ENCODE results near the gene PIP5KL1. TPM values are rescaled to one million over a fixed set of nuclear protein-coding genes. Genes with fewer than 3 reads are reported as not detected.

Gene PIP5KL1
- total RNA-seq, 1 experiment from 2014 or later: 0.94 TPM

GRCh38 chr9:127876764-127877562 is 53.6 kb downstream of the PIP5KL1 start:
- peaks cover 1% of the 10 kb centered on the region; the same call in 1 of the 2 replicates for H3K27me3 ChIP-seq (ENCODE audit: control insufficient read depth, insufficient read depth, low read length)
- peak overlapping the region; percentile 67 for H3K4me3 ChIP-seq (ENCODE audit: insufficient read depth, low read depth, low read length)
- H3K36me3 ChIP-seq (replicated peaks; ENCODE audit: control insufficient read depth, insufficient read depth, low read length): no peaks in the 10 kb centered on the region
- peak; percentile 74 for DNase-seq

- DNase-seq: no peak
- peaks cover 1% of the 10 kb centered on the region; the same call in 1 of the 2 replicates for H3K27me3 ChIP-seq (ENCODE audit: control insufficient read depth, insufficient read depth, low read length)
- H3K36me3 ChIP-seq (replicated peaks; ENCODE audit: control insufficient read depth, insufficient read depth, low read length): no peaks in the 10 kb centered on the region
- H3K4me3 ChIP-seq (ENCODE audit: insufficient read depth, low read depth, low read length): no peak overlapping the region
Measured at GRCh38 chr9:127876026-127876763, 54.4 kb downstream of the PIP5KL1 start.

DNA sequence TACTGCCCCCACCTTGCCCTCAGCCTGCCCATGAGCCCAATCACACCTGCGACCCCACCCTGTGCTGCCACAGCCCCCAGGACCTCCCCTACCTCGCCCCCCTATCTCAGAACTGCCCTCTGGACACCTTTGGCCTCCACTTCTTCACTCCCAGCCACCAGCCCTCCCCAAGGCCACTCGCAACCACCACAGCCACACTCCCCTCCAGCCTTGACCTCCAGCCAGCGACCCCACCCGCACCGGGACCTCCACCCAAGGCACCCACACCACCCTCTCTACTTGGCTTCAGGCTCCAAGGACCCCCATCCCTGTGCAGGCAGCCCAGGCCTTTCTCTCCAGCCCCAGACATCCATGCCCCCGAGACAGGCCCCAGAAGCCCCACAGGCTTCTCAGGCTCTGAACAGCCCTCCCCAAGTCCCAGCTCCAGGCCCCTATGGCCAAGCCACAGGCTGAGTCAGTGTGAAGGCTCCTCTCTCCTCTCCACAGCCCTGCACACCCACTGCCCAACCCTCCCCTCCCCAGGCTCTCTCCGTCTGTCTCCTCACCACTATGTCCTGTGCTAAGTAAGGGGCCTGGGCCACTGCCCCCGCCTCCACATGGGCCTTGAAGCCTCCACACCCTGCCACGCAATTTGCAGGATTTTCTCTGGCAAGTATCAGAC is 55.1 kb downstream of the PIP5KL1 start:
- Histone ChIP-seq H3K27me3 (ENCODE audit: control insufficient read depth, insufficient read depth, low read length) (peaks cover 1% of the 10 kb centered on the region; the same call in 1 of the 2 replicates), H3K4me3 (ENCODE audit: insufficient read depth, low read depth, low read length) (no peak overlapping the region), H3K36me3 (replicated peaks; ENCODE audit: control insufficient read depth, insufficient read depth, low read length) (no peaks in the 10 kb centered on the region)
- no peak for DNase-seq

DNA sequence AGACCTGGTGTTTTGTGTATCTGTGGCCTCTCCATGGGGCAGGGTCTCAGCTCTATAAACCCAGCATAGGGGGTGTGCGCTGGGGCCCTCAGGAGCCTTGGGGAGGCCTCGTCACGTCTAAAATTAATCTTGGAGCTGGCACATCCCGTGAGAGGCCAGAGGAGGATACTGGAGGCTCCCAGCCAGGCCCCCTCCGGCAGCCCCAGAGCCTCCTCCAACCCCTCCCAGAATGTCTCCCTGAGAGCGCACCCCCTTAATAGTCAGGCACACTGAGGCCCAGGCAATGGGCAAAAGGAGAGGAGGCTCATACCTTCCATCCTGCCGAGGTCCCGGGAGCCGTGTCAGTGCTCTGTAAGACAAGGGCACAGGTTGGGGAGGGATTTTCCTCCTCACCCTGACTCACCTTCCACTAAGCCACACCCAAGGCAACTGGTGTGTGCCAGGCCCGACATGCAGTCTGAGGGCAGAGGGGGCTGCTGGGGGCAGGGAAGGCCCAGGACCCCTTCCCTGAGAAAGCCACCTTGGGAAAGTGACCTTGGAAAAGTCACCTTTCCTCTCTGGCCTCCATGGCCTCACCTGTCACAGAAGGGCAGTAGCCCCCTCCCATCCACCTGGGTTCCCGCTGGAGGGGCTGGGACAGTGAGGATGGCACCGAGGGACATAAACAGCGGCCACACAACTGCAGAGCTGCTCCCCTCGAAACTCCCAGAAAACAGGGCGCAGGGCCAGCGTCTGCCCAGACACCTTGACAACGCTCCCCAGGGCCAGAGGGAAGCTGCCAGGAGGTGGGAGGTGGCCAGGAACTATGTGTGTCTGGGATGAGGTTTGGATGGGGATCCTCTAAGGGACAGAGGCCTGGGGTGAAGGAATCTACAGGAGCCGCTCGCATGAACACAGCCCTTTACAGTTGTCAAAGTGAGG is 56.0 kb downstream of the PIP5KL1 start:
- Histone ChIP-seq H3K4me3 (ENCODE audit: insufficient read depth, low read depth, low read length) (no peak overlapping the region), H3K36me3 (replicated peaks; ENCODE audit: control insufficient read depth, insufficient read depth, low read length) (no peaks in the 10 kb centered on the region), H3K27me3 (ENCODE audit: control insufficient read depth, insufficient read depth, low read length) (peaks cover 1% of the 10 kb centered on the region; the same call in 1 of the 2 replicates)
- no peak for DNase-seq

DNA sequence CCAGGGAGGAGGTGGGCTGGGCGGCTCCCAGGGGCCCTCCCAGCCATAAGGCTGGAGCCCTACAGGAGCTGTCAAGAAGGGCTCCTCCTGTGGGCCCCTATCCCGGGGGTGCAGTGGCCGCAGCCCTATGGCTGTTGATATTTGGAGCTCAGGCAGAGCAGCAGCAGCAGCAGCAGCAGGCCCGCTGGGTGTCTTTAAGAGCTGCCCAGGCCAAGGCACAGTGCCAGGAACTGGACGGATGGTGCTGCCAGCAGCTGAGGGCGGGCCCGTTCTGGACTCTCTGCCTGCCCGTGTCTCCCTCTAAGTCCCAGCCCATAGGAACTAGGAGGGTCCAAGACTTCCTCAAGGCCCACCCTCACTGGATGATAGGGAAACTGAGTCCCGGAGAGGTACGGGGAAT is 56.7 kb downstream of the PIP5KL1 start:
- Histone ChIP-seq H3K4me3 (ENCODE audit: insufficient read depth, low read depth, low read length) (no peak overlapping the region), H3K27me3 (ENCODE audit: control insufficient read depth, insufficient read depth, low read length) (peaks cover 1% of the 10 kb centered on the region; the same call in 1 of the 2 replicates), H3K36me3 (replicated peaks; ENCODE audit: control insufficient read depth, insufficient read depth, low read length) (no peaks in the 10 kb centered on the region)
- DNase-seq: no peak

DNA sequence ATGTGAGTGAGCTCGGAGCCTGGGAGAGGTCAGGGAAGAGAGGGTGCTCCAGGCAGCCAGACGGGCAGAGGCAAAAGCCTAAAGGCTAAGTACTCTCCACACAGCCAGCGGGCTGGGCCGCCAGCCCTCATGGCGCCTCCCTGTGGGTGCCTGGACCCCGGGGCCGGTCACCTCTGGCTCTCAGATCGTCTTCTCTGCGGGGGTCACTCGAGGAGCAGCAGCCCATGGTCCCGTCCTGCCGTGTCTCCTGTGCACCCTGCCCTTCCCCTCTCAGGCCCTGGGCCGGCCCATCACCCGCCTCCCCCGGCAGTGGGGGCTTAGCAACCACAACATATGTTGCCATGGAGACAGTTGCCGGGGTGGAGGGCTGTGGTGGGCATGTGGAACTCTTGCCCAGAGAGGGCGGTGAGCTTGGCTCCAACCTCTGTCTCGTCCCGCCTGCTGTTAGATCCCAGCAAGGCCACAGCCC is 57.3 kb downstream of the PIP5KL1 start:
- H3K4me3 ChIP-seq (ENCODE audit: insufficient read depth, low read depth, low read length): no peak overlapping the region
- peaks cover 1% of the 10 kb centered on the region; the same call in 1 of the 2 replicates for H3K27me3 ChIP-seq (ENCODE audit: control insufficient read depth, insufficient read depth, low read length)
- H3K36me3 ChIP-seq (replicated peaks; ENCODE audit: control insufficient read depth, insufficient read depth, low read length): no peaks in the 10 kb centered on the region
- peak; percentile 81 for DNase-seq

DNA sequence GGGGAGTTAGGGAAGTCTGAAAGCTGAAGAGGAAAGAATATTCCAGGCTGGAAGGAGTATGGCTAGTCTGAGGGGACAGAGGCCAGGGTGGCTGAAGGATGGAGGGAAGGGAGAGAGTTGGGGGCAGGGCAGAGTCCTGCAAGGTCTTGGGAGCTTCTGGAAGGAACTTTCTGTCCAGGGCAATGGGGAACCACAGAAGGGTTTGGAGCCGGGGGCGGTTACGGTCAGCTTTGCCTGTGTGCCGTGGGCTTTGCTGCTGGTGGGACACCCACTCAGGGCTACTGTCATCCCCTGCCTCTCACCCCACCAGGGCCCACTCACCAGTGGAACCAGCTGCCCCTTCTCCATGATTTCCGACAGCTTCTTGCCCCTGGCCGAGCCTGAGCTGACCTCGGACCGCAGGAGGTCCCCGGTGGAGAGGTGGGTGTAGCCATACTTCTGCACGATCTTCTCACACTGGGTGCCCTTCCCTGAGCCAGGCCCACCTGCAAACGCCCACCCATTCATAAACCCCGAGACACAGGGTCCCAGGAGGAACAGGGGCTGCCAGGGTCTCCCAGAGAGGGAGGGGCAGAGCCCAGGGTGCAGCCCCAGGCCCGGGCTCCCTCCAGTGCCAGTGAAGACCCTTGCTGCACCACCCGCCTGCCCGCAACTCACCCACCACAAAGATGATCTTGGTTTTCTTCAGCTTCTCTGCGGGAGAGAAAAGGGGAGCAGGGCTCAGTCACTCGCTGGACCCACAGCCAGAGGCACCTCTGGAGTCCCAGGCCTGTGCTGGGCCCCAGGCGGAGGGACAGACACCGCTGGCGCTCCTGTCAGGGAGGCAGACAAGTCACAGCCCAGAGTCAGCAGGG is 58.0 kb downstream of the PIP5KL1 start:
- no peaks in the 10 kb centered on the region for H3K36me3 ChIP-seq (replicated peaks; ENCODE audit: control insufficient read depth, insufficient read depth, low read length)

GRCh38 chr9:127871531-127871930 is 59.0 kb downstream of the PIP5KL1 start:
- Histone ChIP-seq H3K4me3 (ENCODE audit: insufficient read depth, low read depth, low read length) (no peak overlapping the region), H3K27me3 (ENCODE audit: control insufficient read depth, insufficient read depth, low read length) (no peaks in the 10 kb centered on the region), H3K36me3 (replicated peaks; ENCODE audit: control insufficient read depth, insufficient read depth, low read length) (no peaks in the 10 kb centered on the region)
- no peak for DNase-seq

More for the DNA sequence above, 58.0 kb downstream of the PIP5KL1 start:
- no peak for DNase-seq
- Histone ChIP-seq H3K4me3 (ENCODE audit: insufficient read depth, low read depth, low read length) (no peak overlapping the region), H3K27me3 (ENCODE audit: control insufficient read depth, insufficient read depth, low read length) (no peaks in the 10 kb centered on the region; the same call in 1 of the 2 replicates)

- no peaks in the 10 kb centered on the region for H3K36me3 ChIP-seq (replicated peaks; ENCODE audit: control insufficient read depth, insufficient read depth, low read length)
- H3K27me3 ChIP-seq (ENCODE audit: control insufficient read depth, insufficient read depth, low read length): no peaks in the 10 kb centered on the region
- no peak for DNase-seq
- no peak overlapping the region for H3K4me3 ChIP-seq (ENCODE audit: insufficient read depth, low read depth, low read length)
Measured at GRCh38 chr9:127870887-127871286, 59.7 kb downstream of the PIP5KL1 start.

Other genes with a start within 250 kb of the PIP5KL1 start
- not detected in 2 replicates for gene CFAP157, start 223.8 kb downstream of the PIP5KL1 start, total RNA-seq (2014; rRNA removed; shearing (Covaris generic))
- 14.3 and 21.2 TPM in 2 replicates for gene PTRH1, start 215.1 kb downstream of the PIP5KL1 start, total RNA-seq (2014; rRNA removed; shearing (Covaris generic))
- gene TTC16, start 214.7 kb downstream of the PIP5KL1 start, total RNA-seq (2014; rRNA removed; shearing (Covaris generic)): 0.11 TPM in 1 of 2 replicates, not detected in the other
- 13.7 and 19.3 TPM in 2 replicates for gene TOR2A, start 195.5 kb downstream of the PIP5KL1 start, total RNA-seq (2014; rRNA removed; shearing (Covaris generic))
- 0.26 and 0.42 TPM in 2 replicates for gene SH2D3C, start 152.1 kb downstream of the PIP5KL1 start, total RNA-seq (2014; rRNA removed; shearing (Covaris generic))
- 51.5 and 56.6 TPM in 2 replicates for gene CDK9, start 144.7 kb downstream of the PIP5KL1 start, total RNA-seq (2014; rRNA removed; shearing (Covaris generic))
- 84.9 and 92.2 TPM in 2 replicates for gene FPGS, start 127.9 kb downstream of the PIP5KL1 start, total RNA-seq (2014; rRNA removed; shearing (Covaris generic))
- 1.4 and 1.8 TPM in 2 replicates for gene ENG, start 76.1 kb downstream of the PIP5KL1 start, total RNA-seq (2014; rRNA removed; shearing (Covaris generic))
- gene AK1, start 53.1 kb downstream of the PIP5KL1 start, total RNA-seq (2014; rRNA removed; shearing (Covaris generic)): 18.5 and 20.4 TPM in 2 replicates
- gene ST6GALNAC6, start 31.2 kb downstream of the PIP5KL1 start, total RNA-seq (2014; rRNA removed; shearing (Covaris generic)): 30.6 and 37.4 TPM in 2 replicates
- 18.5 and 24.6 TPM in 2 replicates for gene ST6GALNAC4, start 13.7 kb downstream of the PIP5KL1 start, total RNA-seq (2014; rRNA removed; shearing (Covaris generic))
- 38.3 and 45.6 TPM in 2 replicates for gene DPM2, start 7.1 kb upstream of the PIP5KL1 start, total RNA-seq (2014; rRNA removed; shearing (Covaris generic))
- gene EEIG1, start 50.2 kb upstream of the PIP5KL1 start, total RNA-seq (2014; rRNA removed; shearing (Covaris generic)): 16.9 and 27.1 TPM in 2 replicates
- gene NAIF1, start 136.5 kb upstream of the PIP5KL1 start, total RNA-seq (2014; rRNA removed; shearing (Covaris generic)): 10.3 and 12.3 TPM in 2 replicates
- gene SLC25A25, start 137.5 kb upstream of the PIP5KL1 start, total RNA-seq (2014; rRNA removed; shearing (Covaris generic)): 23.1 and 23.7 TPM in 2 replicates
- gene PTGES2, start 197.0 kb upstream of the PIP5KL1 start, total RNA-seq (2014; rRNA removed; shearing (Covaris generic)): 143 and 197 TPM in 2 replicates
- 1.4 TPM in 1 of 2 replicates, not detected in the other for gene LCN2, start 218.7 kb upstream of the PIP5KL1 start, total RNA-seq (2014; rRNA removed; shearing (Covaris generic))
- gene BBLN, start 229.5 kb upstream of the PIP5KL1 start, total RNA-seq (2014; rRNA removed; shearing (Covaris generic)): 121 and 130 TPM in 2 replicates